Upper lobe of left lung (tissue), 6 donors: ENCODE results near the gene FXYD5. TPM values are rescaled to one million over a fixed set of nuclear protein-coding genes. Genes with fewer than 3 reads are reported as not detected.
A peak's percentile ranks its signal among the peaks of the same experiment; 100 is the strongest.

Source experiments
- ATAC-seq, 2 donors: fragments of 200-7000 bp; cut with Tn5 transposase; one replicate each; pipeline ENCODE4 v1.9.1; 2022; ENCODE audit warnings: mild to moderate bottlenecking in 2 of 2, moderate library complexity in 2 of 2; ENCODE audit not compliant: low FRiP score in 2 of 2
- DNase-seq, 2 donors: peaks; one replicate each; pipeline ENCODE4 v3.0.0-alpha.2; 2019 to 2020
- H3K27ac ChIP-seq, 4 donors: fragments of 200-600 bp; sonication (generic); one replicate each; pipeline ENCODE4 v1.5.1; 2016 to 2019
- H3K27me3 ChIP-seq, 4 donors: fragments of 200-600 bp; sonication (generic); one replicate each; pipeline ENCODE4 v1.5.1; 2017 to 2019
- H3K36me3 ChIP-seq, 4 donors: fragments of 200-600 bp; sonication (generic); one replicate each; pipeline ENCODE4 v1.5.1; 2016 to 2019
- H3K4me1 ChIP-seq, 4 donors: fragments of 200-600 bp; sonication (generic); one replicate each; pipeline ENCODE4 v1.5.1; 2018 to 2019
- H3K4me3 ChIP-seq, 4 donors: fragments of 200-600 bp; sonication (generic); one replicate each; pipeline ENCODE4 v1.5.1; 2017 to 2019; ENCODE audit warnings: mild to moderate bottlenecking in 2 of 4, moderate library complexity in 1 of 4
- H3K9me3 ChIP-seq, 4 donors: fragments of 200-600 bp; sonication (generic); one replicate each; pipeline ENCODE4 v1.5.1; 2018 to 2019
- CTCF ChIP-seq, 6 experiments: fragments of 450-650 bp in 4 of 6; fragments of 200-600 bp in 2 of 6; sonication (generic) in 2 of 6; IDR thresholded peaks; one replicate each; pipeline ENCODE4 v1.5.1; 2016 to 2019; ENCODE audit warnings: antibody characterized with exemption in 6 of 6
- EP300 ChIP-seq, 4 donors: sonication (generic); formaldehyde crosslinking; IDR thresholded peaks; one replicate each; pipeline ENCODE4 v1.5.1; 2017; ENCODE audit warnings: antibody characterized with exemption in 4 of 4, control low read depth in 2 of 4
- POLR2A ChIP-seq, 4 donors: fragments of 450-650 bp; IDR thresholded peaks; one replicate each; pipeline ENCODE4 v1.5.1; 2016 to 2017; ENCODE audit warnings: antibody characterized with exemption in 4 of 4, mild to moderate bottlenecking in 2 of 4
- POLR2AphosphoS5 ChIP-seq, 2 donors: sonication (generic); formaldehyde crosslinking; IDR thresholded peaks; one replicate each; pipeline ENCODE4 v1.5.1; 2017; ENCODE audit warnings: antibody characterized with exemption in 2 of 2
- WGBS, 2 donors: methylation state at CpG; one replicate each; pipeline ENCODE4 v1.1.5; 2017 to 2018; 5-methylcytosine and 5-hydroxymethylcytosine counted together
- total RNA-seq, 6 donors: library from RNA; depleted of rRNA in 4 of 6; stranded (reverse); fragments of >200 nt in 4 of 6; gene quantifications; one replicate each; pipeline versions ENCODE4 v1.1.0 to v1.2.1, GENCODE V29; 2016 to 2021
- donor health status: DM: no; HTN: no; CAD: no; lungs with moderate emphysema.
- donor health status: DM: no; HTN: yes; CAD: no; lungs with severe emphysema.

FXYD5 gene
- total RNA-seq, 6 donors from 2014 or later = 40.4 to 153 (median 91.8) TPM

GRCh38 chr19:35140962-35141836 lies 13.3 kb upstream of the FXYD5 start:
- 8 to 12% methylated on average over 13 to 33 of the region's 48 CpGs for WGBS, 2 donors
- DNase-seq (peak; percentile 96 to 99), ATAC-seq (peak; percentile 91)
- H3K27ac ChIP-seq = peak overlapping the region; percentile 64 to 87 (median 76)
- peaks cover 26 to 35% (median 30%) of the 10 kb centered on the region in 4 donors for H3K4me1 ChIP-seq
- H3K27me3 ChIP-seq = peaks cover 0 to 13% (median 4%) of the 10 kb centered on the region in 4 donors
- H3K9me3 ChIP-seq = no peaks in the 10 kb centered on the region
- TF ChIP-seq EP300 (IDR thresholded peaks at IDR 0.05) (no peak), CTCF (IDR thresholded peaks at IDR 0.05) (peak; percentile 32 to 56 (median 52)), POLR2AphosphoS5 (IDR thresholded peaks at IDR 0.05) (peak in 1 of 2 donors; percentile 72), POLR2A (IDR thresholded peaks at IDR 0.05) (peak in 2 of 4 donors; percentile 6 to 54)
- H3K36me3 ChIP-seq = no peaks in the 10 kb centered on the region
- peak overlapping the region in 3 of 4 donors; percentile 20 to 40 (median 38) for H3K4me3 ChIP-seq

GRCh38 chr19:35141837-35142605 lies 12.5 kb upstream of the FXYD5 start:
- no peak for ATAC-seq
- Histone ChIP-seq H3K36me3 (no peaks in the 10 kb centered on the region), H3K27ac (peak overlapping the region in 3 of 4 donors; percentile 27 to 53 (median 29)), H3K4me3 (peak overlapping the region in 3 of 4 donors; percentile 8 to 36 (median 33)), H3K4me1 (peaks cover 26 to 35% (median 30%) of the 10 kb centered on the region in 4 donors), H3K9me3 (no peaks in the 10 kb centered on the region), H3K27me3 (peaks cover 0 to 13% (median 4%) of the 10 kb centered on the region in 4 donors)
- DNase-seq = no peak
- no peak for TF ChIP-seq POLR2AphosphoS5 (IDR thresholded peaks at IDR 0.05)
- no peak for TF ChIP-seq EP300 (IDR thresholded peaks at IDR 0.05)
- TF ChIP-seq POLR2A (IDR thresholded peaks at IDR 0.05) = no peak
- TF ChIP-seq CTCF (IDR thresholded peaks at IDR 0.05) = no peak
- 20 to 27% methylated on average over 12 to 20 of the region's 21 CpGs for WGBS, 2 donors

GRCh38 chr19:35142606-35143230 lies 11.8 kb upstream of the FXYD5 start:
- peak in 1 of 2 donors; percentile 93 for DNase-seq
- ATAC-seq = peak in 1 of 2 donors; percentile 14
- peaks cover 0 to 13% (median 4%) of the 10 kb centered on the region in 4 donors for H3K27me3 ChIP-seq
- no peaks in the 10 kb centered on the region for H3K9me3 ChIP-seq
- H3K36me3 ChIP-seq = no peaks in the 10 kb centered on the region
- TF ChIP-seq POLR2AphosphoS5 (IDR thresholded peaks at IDR 0.05) = no peak
- peak in 2 of 6 experiments; percentile 78 to 88 for TF ChIP-seq CTCF (IDR thresholded peaks at IDR 0.05)
- peak overlapping the region in 3 of 4 donors; percentile 12 to 36 (median 33) for H3K4me3 ChIP-seq
- H3K4me1 ChIP-seq = peaks cover 22 to 35% (median 30%) of the 10 kb centered on the region in 4 donors
- WGBS, 2 donors = 12 to 13% methylated on average over 17 to 22 of the region's 46 CpGs
- H3K27ac ChIP-seq = no peak overlapping the region

- Histone ChIP-seq H3K4me3 (peak within 1 kb of the TSS in 3 of 4 donors; percentile 12 to 36 (median 33)), H3K36me3 (no peaks in the 10 kb centered on the region), H3K4me1 (peaks cover 22 to 35% (median 27%) of the 10 kb centered on the region in 4 donors), H3K9me3 (no peaks in the 10 kb centered on the region), H3K27ac (no peak within 1 kb of the TSS), H3K27me3 (peaks cover 0 to 13% (median 4%) of the 10 kb centered on the region in 4 donors)
- peak in 1 of 2 donors; percentile 77 for DNase-seq
- TF ChIP-seq EP300 (IDR thresholded peaks at IDR 0.05) = no peak
- peak in 1 of 6 experiments; percentile 27 for TF ChIP-seq CTCF (IDR thresholded peaks at IDR 0.05)
- no peak for ATAC-seq
- WGBS, 2 donors = 12 to 20% methylated on average over 13 to 29 of the region's 31 CpGs
These were observed 11.3 kb upstream of the FXYD5 start, which contains the start of gene FXYD7 for GRCh38 chr19:35143231-35143715. Gene FXYD7 (plus strand): TSS chr19:35143255. CDS start chr19:35143334, 79 bp downstream.
